ENCODE data around the gene RBM23. TPM values are rescaled to one million over a fixed set of nuclear protein-coding genes. Genes with fewer than 3 reads are reported as not detected.

RBM23 gene
- polyA plus RNA-seq, 1 donor from 2014 or later, result 83.7 TPM

- H3K27me3 ChIP-seq (ENCODE audit: insufficient read depth, low read depth, low read length), result no peaks in the 10 kb centered on the region
- no peak for TF ChIP-seq RAD21 (conservative IDR thresholded peaks at IDR 0.05)
- TF ChIP-seq CTCF (IDR thresholded peaks at IDR 0.05; ENCODE audit: poor library complexity, severe bottlenecking), result no peak
- TF ChIP-seq POLR2AphosphoS5 (IDR thresholded peaks at IDR 0.05), result no peak
- TF ChIP-seq TAF1 (IDR thresholded peaks at IDR 0.05; ENCODE audit: low read depth), result no peak
- no peak for TF ChIP-seq SMC3 (conservative IDR thresholded peaks at IDR 0.05; ENCODE audit: poor library complexity)
- no peak for TF ChIP-seq EZH2 (IDR thresholded peaks at IDR 0.05; ENCODE audit: borderline replicate concordance, insufficient read depth, low read length, poor library complexity, severe bottlenecking)
- no peak for TF ChIP-seq EP300 (conservative IDR thresholded peaks at IDR 0.05; ENCODE audit: poor library complexity, severe bottlenecking)
- TF ChIP-seq MXI1 (conservative IDR thresholded peaks at IDR 0.05; ENCODE audit: poor library complexity, severe bottlenecking), result no peak
- no peak for TF ChIP-seq REST (IDR thresholded peaks at IDR 0.05; ENCODE audit: borderline replicate concordance)
- H3K4me3 ChIP-seq (ENCODE audit: low read length), result no peak overlapping the region
- H4K20me1 ChIP-seq (ENCODE audit: insufficient read depth), result no peaks in the 10 kb centered on the region
- peaks cover 16% of the 10 kb centered on the region for H3K36me3 ChIP-seq (ENCODE audit: insufficient read depth, low read length)
- H3F3A ChIP-seq (ENCODE audit: insufficient read depth, low read length, poor library complexity, severe bottlenecking), result no peaks in the 10 kb centered on the region
- no peaks in the 10 kb centered on the region for H3K79me2 ChIP-seq (replicated peaks; ENCODE audit: insufficient read depth, low read length)
- H3K9me3 ChIP-seq (ENCODE audit: low read length), result no peaks in the 10 kb centered on the region
- H3K9me2 ChIP-seq (ENCODE audit: insufficient read depth, low read length), result no peaks in the 10 kb centered on the region
- no peak overlapping the region for H2AFZ ChIP-seq (ENCODE audit: low read depth, low read length)
- no peak overlapping the region for H3K27ac ChIP-seq (ENCODE audit: low read length)
- no peak overlapping the region for H3K9ac ChIP-seq (ENCODE audit: low read length)
- H3K4me2 ChIP-seq (ENCODE audit: low read length), result no peak overlapping the region
Measured at GRCh38 chr14:22906073-22906472, 12.9 kb downstream of the RBM23 start.

GRCh38 chr14:22905627-22906026 is 13.3 kb downstream of the RBM23 start:
- no peak overlapping the region for H3K27ac ChIP-seq (ENCODE audit: low read length)
- no peaks in the 10 kb centered on the region for H4K20me1 ChIP-seq (ENCODE audit: insufficient read depth)
- no peak for TF ChIP-seq EP300 (conservative IDR thresholded peaks at IDR 0.05; ENCODE audit: poor library complexity, severe bottlenecking)
- no peak for TF ChIP-seq POLR2AphosphoS5 (IDR thresholded peaks at IDR 0.05)
- no peak for TF ChIP-seq CTCF (IDR thresholded peaks at IDR 0.05; ENCODE audit: poor library complexity, severe bottlenecking)
- no peak for TF ChIP-seq RAD21 (conservative IDR thresholded peaks at IDR 0.05)
- TF ChIP-seq TAF1 (IDR thresholded peaks at IDR 0.05; ENCODE audit: low read depth), result no peak
- TF ChIP-seq REST (IDR thresholded peaks at IDR 0.05; ENCODE audit: borderline replicate concordance), result no peak
- no peak for TF ChIP-seq MXI1 (conservative IDR thresholded peaks at IDR 0.05; ENCODE audit: poor library complexity, severe bottlenecking)
- no peak for TF ChIP-seq SMC3 (conservative IDR thresholded peaks at IDR 0.05; ENCODE audit: poor library complexity)
- no peak for TF ChIP-seq EZH2 (IDR thresholded peaks at IDR 0.05; ENCODE audit: borderline replicate concordance, insufficient read depth, low read length, poor library complexity, severe bottlenecking)
- no peak overlapping the region for H3K4me2 ChIP-seq (ENCODE audit: low read length)
- peaks cover 16% of the 10 kb centered on the region for H3K36me3 ChIP-seq (ENCODE audit: insufficient read depth, low read length)
- no peaks in the 10 kb centered on the region for H3K9me3 ChIP-seq (ENCODE audit: low read length)
- H3K9ac ChIP-seq (ENCODE audit: low read length), result no peak overlapping the region
- H3K79me2 ChIP-seq (replicated peaks; ENCODE audit: insufficient read depth, low read length), result no peaks in the 10 kb centered on the region
- no peak overlapping the region for H3K4me3 ChIP-seq (ENCODE audit: low read length)
- no peaks in the 10 kb centered on the region for H3K9me2 ChIP-seq (ENCODE audit: insufficient read depth, low read length)
- no peaks in the 10 kb centered on the region for H3F3A ChIP-seq (ENCODE audit: insufficient read depth, low read length, poor library complexity, severe bottlenecking)
- H2AFZ ChIP-seq (ENCODE audit: low read depth, low read length), result no peak overlapping the region
- H3K27me3 ChIP-seq (ENCODE audit: insufficient read depth, low read depth, low read length), result no peaks in the 10 kb centered on the region
